Chondrocyte (in vitro differentiated cells): ENCODE data around the gene CALN1. TPM values are rescaled to one million over a fixed set of nuclear protein-coding genes. Genes with fewer than 3 reads are reported as not detected.
"Not testable (repeated sequence)": the region's sequence is repeated elsewhere in the genome, so short reads cannot be mapped to it uniquely, and the experiment has no call there.

Experiments
- DNase-seq: peaks from one replicate; pipeline ENCODE4 v3.0.0; 2021; ENCODE audit warnings: mixed read lengths, low spot score
- H3K27ac Mint-ChIP-seq: one replicate; pipeline ENCODE4 v1.8.0; 2021; ENCODE audit warnings: mild to moderate bottlenecking, moderate library complexity, mixed read lengths; ENCODE audit not compliant: unreplicated experiment
- H3K27me3 Mint-ChIP-seq: 2 replicates; pipeline ENCODE4 v1.8.0; 2021; ENCODE audit warnings: low read depth, mixed read lengths
- H3K36me3 Mint-ChIP-seq: 2 replicates; pipeline ENCODE4 v1.8.0; 2021; ENCODE audit warnings: low read depth, mixed read lengths
- H3K4me1 Mint-ChIP-seq: 2 replicates; pipeline ENCODE4 v1.8.0; 2021; ENCODE audit warnings: low read depth, mild to moderate bottlenecking, mixed read lengths
- H3K4me3 Mint-ChIP-seq: one replicate; pipeline ENCODE4 v1.8.0; 2021; ENCODE audit warnings: mild to moderate bottlenecking, moderate library complexity, mixed read lengths; ENCODE audit not compliant: unreplicated experiment
- H3K9me3 Mint-ChIP-seq: 2 replicates; pipeline ENCODE4 v1.8.0; 2021; ENCODE audit warnings: low read depth, mixed read lengths
- total RNA-seq: library from RNA; stranded (reverse); gene quantifications from 3 replicates; pipeline ENCODE4 v1.2.1, GENCODE V29; 2021
- TF ChIP-seq, protein P1 (sequence below): fragments of 200-600 bp; sonication (generic); IDR thresholded peaks from 2 replicates; pipeline ENCODE4 v1.5.0; 2021; ENCODE audit warnings: antibody characterized with exemption, mild to moderate bottlenecking, moderate library complexity

The CALN1 gene
- total RNA-seq, 1 donor from 2014 or later, result not detected

DNA sequence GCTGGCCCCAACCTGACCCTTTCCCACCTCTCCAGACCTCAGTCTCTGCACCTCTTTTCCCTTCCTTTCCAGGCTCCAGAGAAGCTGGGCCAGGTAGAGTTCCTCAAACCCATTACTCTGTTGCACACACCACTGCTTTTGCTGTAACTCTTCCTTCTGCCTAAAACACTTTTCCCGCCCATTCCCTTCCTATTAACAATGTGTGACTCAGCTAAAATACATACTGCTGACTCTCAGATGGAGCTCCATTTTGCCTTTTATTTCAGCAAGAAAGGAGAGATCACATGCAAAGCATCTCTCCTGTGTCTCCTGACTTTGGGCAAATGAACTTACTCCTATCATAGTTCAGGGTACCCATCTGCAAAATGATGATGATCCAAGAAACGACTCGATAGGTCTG is 201.0 kb downstream of the CALN1 start:
- peaks cover 15% of the 10 kb centered on the region for H3K27me3 Mint-ChIP-seq
- H3K4me1 Mint-ChIP-seq, result no peaks in the 10 kb centered on the region
- no peaks in the 10 kb centered on the region for H3K9me3 Mint-ChIP-seq
- H3K4me3 Mint-ChIP-seq, result no peak overlapping the region
- no peak for DNase-seq
- no peak overlapping the region for H3K27ac Mint-ChIP-seq
- H3K36me3 Mint-ChIP-seq, result no peaks in the 10 kb centered on the region
- TF ChIP-seq, protein P1, sequence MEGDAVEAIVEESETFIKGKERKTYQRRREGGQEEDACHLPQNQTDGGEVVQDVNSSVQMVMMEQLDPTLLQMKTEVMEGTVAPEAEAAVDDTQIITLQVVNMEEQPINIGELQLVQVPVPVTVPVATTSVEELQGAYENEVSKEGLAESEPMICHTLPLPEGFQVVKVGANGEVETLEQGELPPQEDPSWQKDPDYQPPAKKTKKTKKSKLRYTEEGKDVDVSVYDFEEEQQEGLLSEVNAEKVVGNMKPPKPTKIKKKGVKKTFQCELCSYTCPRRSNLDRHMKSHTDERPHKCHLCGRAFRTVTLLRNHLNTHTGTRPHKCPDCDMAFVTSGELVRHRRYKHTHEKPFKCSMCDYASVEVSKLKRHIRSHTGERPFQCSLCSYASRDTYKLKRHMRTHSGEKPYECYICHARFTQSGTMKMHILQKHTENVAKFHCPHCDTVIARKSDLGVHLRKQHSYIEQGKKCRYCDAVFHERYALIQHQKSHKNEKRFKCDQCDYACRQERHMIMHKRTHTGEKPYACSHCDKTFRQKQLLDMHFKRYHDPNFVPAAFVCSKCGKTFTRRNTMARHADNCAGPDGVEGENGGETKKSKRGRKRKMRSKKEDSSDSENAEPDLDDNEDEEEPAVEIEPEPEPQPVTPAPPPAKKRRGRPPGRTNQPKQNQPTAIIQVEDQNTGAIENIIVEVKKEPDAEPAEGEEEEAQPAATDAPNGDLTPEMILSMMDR, result no peak

DNA sequence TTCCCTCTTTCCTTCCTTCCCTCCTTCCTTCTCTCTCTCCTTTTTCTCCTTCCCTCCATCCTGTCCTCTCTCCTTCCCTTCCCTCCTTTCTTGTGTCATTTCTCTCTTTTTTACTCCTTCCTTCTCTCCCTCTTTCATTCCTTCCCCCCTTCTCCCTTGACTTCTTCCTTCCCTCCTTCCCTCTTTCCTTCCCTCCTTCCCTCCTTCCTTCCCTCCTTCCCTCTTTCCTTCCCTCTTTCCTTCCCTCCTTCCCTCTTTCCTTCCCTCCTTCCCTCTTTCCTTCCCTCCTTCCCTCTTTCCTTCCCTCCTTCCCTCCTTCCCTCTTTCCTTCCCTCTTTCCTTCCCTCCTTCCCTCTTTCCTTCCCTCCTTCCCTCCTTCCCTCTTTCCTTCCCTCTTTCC is 203.1 kb downstream of the CALN1 start:
- H3K27me3 Mint-ChIP-seq, result peaks cover 19% of the 10 kb centered on the region

DNA sequence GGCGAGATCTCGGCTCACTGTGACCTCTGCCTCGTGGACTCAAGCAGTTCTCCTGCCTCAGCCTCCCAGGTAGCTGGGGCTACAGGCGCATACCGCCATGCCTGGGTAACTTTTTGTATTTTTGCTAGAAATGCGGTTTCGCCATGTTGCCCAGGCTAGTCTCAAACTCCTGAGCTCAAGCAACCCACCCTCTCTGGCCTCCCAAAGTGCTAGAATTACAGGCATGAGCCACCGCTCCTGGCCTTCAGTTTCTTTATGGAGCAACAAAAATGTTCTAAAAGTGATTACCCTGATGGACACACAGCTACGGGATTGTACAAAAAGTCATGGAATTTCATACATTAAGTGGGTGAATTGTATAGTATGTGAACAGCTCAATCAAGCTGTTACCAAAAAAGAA is 216.0 kb downstream of the CALN1 start:
- TF ChIP-seq, protein P1, result no peak
- Mint-ChIP-seq H3K27me3 (no peaks in the 10 kb centered on the region), H3K27ac (no peak overlapping the region), H3K4me3 (no peak overlapping the region), H3K4me1 (no peaks in the 10 kb centered on the region), H3K36me3 (no peaks in the 10 kb centered on the region), H3K9me3 (no peaks in the 10 kb centered on the region)
- no peak for DNase-seq

More for the DNA sequence above, 203.1 kb downstream of the CALN1 start:
- H3K27ac Mint-ChIP-seq, H3K4me3 Mint-ChIP-seq, H3K9me3 Mint-ChIP-seq, DNase-seq, H3K36me3 Mint-ChIP-seq, H3K4me1 Mint-ChIP-seq: not testable (repeated sequence)

DNA sequence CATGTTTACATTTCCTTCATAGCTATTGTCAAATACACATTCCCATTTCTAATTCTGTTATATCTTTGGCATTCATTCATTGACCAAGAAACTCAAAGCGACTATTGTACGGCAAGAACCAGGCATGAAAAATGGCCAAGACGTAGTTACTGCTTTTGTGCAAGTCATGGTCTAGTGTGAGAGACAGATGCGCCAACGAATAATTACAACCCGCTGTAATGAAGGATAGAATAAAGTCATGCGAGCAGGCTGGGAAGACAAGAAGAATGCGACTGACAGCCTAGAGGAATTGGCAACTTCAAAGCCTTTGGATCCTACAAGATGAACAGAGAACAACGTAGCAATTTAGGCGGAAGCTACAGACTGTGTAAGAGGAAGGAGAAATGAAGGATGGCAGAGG is 221.2 kb downstream of the CALN1 start:
- H3K27ac Mint-ChIP-seq, result no peak overlapping the region
- H3K27me3 Mint-ChIP-seq, result no peaks in the 10 kb centered on the region
- no peaks in the 10 kb centered on the region for H3K9me3 Mint-ChIP-seq
- H3K4me3 Mint-ChIP-seq, result no peak overlapping the region
- H3K36me3 Mint-ChIP-seq, result no peaks in the 10 kb centered on the region
- no peaks in the 10 kb centered on the region for H3K4me1 Mint-ChIP-seq
- TF ChIP-seq, protein P1, result no peak
- no peak for DNase-seq

DNA sequence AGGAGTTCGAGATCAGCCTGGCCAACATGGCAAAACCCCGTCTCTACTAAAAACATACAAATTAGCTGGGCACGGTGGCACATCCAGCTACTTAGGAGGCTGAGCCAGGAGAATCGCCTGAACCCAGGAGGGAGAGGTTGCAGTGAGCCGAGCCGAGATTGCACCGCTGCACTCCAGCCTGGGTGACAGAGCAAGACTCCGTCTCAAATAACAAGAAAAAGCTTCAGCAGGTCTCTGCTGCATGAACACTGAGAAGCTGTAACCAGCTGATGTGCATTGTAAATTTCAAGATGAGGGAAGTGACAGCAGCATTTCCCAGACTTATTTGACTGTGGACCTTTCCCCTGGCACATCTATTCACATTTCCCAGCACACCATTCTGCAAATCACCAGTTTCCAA is 222.0 kb downstream of the CALN1 start:
- no peaks in the 10 kb centered on the region for H3K9me3 Mint-ChIP-seq
- TF ChIP-seq, protein P1, result no peak

DNA sequence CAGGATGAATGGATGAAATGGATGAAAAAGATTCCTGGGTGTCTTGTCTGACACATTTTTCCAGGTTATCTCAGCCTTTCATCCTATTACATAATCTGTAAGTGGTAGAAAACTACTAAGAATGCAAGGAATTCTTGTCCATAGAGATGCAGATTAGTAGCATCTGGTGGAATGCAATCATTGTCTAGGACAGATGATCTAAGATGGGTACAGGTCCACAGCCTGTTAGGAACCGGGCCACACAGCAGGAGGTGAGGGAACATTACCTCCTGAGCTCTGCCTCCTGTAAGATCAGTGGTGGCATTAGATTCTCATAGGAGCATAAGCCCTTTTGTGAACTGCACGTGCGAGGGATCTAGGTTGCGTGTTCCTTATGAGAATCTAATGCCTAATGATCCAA is 225.0 kb downstream of the CALN1 start:
- TF ChIP-seq, protein P1, result no peak
- Mint-ChIP-seq H3K9me3 (peaks cover 1% of the 10 kb centered on the region), H3K27me3 (peaks cover 2% of the 10 kb centered on the region), H3K4me1 (no peaks in the 10 kb centered on the region), H3K27ac (no peak overlapping the region), H3K36me3 (no peaks in the 10 kb centered on the region), H3K4me3 (no peak overlapping the region)
- no peak for DNase-seq

More for the DNA sequence above, 222.0 kb downstream of the CALN1 start:
- DNase-seq, result no peak
- Mint-ChIP-seq H3K27ac (no peak overlapping the region), H3K4me3 (no peak overlapping the region), H3K36me3 (no peaks in the 10 kb centered on the region), H3K4me1 (no peaks in the 10 kb centered on the region), H3K27me3 (no peaks in the 10 kb centered on the region)
